Measurements from ENCODE around the gene GRID1.

DNA sequence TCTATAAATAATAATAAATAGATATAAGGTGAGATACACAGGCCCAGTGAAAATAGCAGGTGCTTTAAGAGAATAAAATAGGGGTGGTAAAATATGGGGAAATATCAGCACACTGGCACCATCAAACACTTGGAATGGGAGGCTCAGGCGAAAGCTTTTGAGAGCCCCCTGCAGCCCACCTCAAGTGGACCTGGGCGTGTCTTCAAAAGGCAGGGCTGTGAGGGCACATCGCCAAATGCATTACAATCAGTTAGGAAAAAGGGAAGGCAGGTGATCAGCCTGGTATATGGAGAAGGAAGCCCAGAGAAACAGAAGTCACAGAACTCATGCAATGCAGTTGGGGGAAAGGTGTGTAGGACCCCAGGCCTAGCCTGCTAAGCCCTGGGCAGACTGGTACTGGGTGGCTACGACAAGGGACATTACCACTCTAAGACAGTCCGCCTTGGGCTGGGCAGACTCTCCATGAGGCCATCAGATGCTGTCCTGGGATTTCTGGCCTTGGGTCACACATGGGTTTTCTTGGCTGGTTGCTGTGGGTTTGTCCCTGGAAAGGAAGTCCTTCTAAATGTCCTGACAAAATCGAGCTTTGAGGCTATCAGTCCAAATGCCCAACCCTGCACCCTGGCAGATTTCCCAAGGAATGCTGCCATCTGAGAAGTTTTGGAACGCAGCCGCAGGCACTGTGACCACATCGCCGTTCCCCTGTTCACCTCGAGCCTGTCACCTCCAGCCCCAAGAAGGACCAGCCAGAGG, 330.6 kb downstream of the GRID1 start:
- TF ChIP-seq, protein P1, sequence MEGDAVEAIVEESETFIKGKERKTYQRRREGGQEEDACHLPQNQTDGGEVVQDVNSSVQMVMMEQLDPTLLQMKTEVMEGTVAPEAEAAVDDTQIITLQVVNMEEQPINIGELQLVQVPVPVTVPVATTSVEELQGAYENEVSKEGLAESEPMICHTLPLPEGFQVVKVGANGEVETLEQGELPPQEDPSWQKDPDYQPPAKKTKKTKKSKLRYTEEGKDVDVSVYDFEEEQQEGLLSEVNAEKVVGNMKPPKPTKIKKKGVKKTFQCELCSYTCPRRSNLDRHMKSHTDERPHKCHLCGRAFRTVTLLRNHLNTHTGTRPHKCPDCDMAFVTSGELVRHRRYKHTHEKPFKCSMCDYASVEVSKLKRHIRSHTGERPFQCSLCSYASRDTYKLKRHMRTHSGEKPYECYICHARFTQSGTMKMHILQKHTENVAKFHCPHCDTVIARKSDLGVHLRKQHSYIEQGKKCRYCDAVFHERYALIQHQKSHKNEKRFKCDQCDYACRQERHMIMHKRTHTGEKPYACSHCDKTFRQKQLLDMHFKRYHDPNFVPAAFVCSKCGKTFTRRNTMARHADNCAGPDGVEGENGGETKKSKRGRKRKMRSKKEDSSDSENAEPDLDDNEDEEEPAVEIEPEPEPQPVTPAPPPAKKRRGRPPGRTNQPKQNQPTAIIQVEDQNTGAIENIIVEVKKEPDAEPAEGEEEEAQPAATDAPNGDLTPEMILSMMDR (IDR thresholded peaks at IDR 0.05 in 8 of 11, conservative IDR thresholded peaks at IDR 0.05 in 3 of 11) = no peak
- TF ChIP-seq POLR2A (IDR thresholded peaks at IDR 0.05) (no peak), POLR2AphosphoS5 (IDR thresholded peaks at IDR 0.05) (no peak)
